Epithelial cell of esophagus (primary cell): ENCODE results near the gene PSMG4.
A peak's percentile ranks its signal among the peaks of the same experiment; 100 is the strongest.
"Not testable (repeated sequence)": the region's sequence is repeated elsewhere in the genome, so short reads cannot be mapped to it uniquely, and the experiment has no call there.

Experiments
- DNase-seq: peaks from one replicate; pipeline ENCODE4 v3.0.0; 2010; ENCODE audit warnings: low read depth
- H3K4me3 ChIP-seq: 2 replicates; pipeline ENCODE4 v1.5.1; 2011; ENCODE audit warnings: mild to moderate bottlenecking, low read length, control low read depth
- CTCF ChIP-seq: IDR thresholded peaks from 2 replicates; pipeline ENCODE4 v1.5.1; 2011; ENCODE audit warnings: low read depth, mild to moderate bottlenecking, low read length, control low read depth, inconsistent platforms; ENCODE audit not compliant: insufficient read depth; ENCODE audit errors: missing control alignments

PSMG4 gene

GRCh38 chr6:3244003-3244831, 14.5 kb upstream of the PSMG4 start:
- peak; percentile 31 for DNase-seq
- TF ChIP-seq CTCF, result no peak
- H3K4me3 ChIP-seq, result no peak overlapping the region

- H3K4me3 ChIP-seq, DNase-seq: not testable (repeated sequence)
Measured at GRCh38 chr6:3244832-3245161, 13.9 kb upstream of the PSMG4 start.

GRCh38 chr6:3245216-3245615, 13.5 kb upstream of the PSMG4 start:
- H3K4me3 ChIP-seq, result no peak overlapping the region
- no peak for TF ChIP-seq CTCF
- DNase-seq, result no peak

- peak; percentile 67 for DNase-seq
- TF ChIP-seq CTCF, result no peak
- peak overlapping the region; percentile 28 for H3K4me3 ChIP-seq
Measured at GRCh38 chr6:3247255-3248146, 11.2 kb upstream of the PSMG4 start.

GRCh38 chr6:3249821-3250220, 8.9 kb upstream of the PSMG4 start:
- no peak for DNase-seq
- H3K4me3 ChIP-seq, result no peak overlapping the region
- no peak for TF ChIP-seq CTCF

- H3K4me3 ChIP-seq, result no peak overlapping the region
- TF ChIP-seq CTCF, result no peak
- no peak for DNase-seq
Measured at GRCh38 chr6:3250231-3250675, 8.5 kb upstream of the PSMG4 start.
